H9 (cell line): ENCODE results near the gene ITGAX. TPM values are rescaled to one million over a fixed set of nuclear protein-coding genes. Genes with fewer than 3 reads are reported as not detected.

Experiments
- DNase-seq: peaks from one replicate; pipeline ENCODE4 v3.0.0-alpha.2; 2017
- H2AFZ ChIP-seq: one replicate; pipeline ENCODE4 v1.6.1; 2013; ENCODE audit warnings: mild to moderate bottlenecking, low read length, control low read depth, moderate library complexity
- H2AK5ac ChIP-seq: 2 replicates; pipeline ENCODE4 v1.6.1; 2013; ENCODE audit warnings: low read length, control low read depth, mixed read lengths; ENCODE audit not compliant: insufficient read length
- H2BK120ac ChIP-seq: one replicate; pipeline ENCODE4 v1.6.1; 2013; ENCODE audit warnings: low read depth, mild to moderate bottlenecking, low read length, control low read depth, inconsistent platforms; ENCODE audit not compliant: poor library complexity, severe bottlenecking
- H2BK12ac ChIP-seq: 2 replicates; pipeline ENCODE4 v1.6.1; 2013; ENCODE audit warnings: low read length, control low read depth, mixed read lengths, low read depth; ENCODE audit not compliant: insufficient read length
- H2BK15ac ChIP-seq: 2 replicates; pipeline ENCODE4 v1.6.1; 2013; ENCODE audit warnings: low read depth, low read length, control low read depth
- H2BK20ac ChIP-seq: one replicate; pipeline ENCODE4 v1.6.1; 2013; ENCODE audit warnings: low read depth, mild to moderate bottlenecking, low read length, control low read depth, inconsistent platforms; ENCODE audit not compliant: poor library complexity, severe bottlenecking
- H2BK5ac ChIP-seq: 2 replicates; pipeline ENCODE4 v1.6.1; 2013; ENCODE audit warnings: low read length, control low read depth, mixed read lengths; ENCODE audit not compliant: insufficient read length
- H3K14ac ChIP-seq: 2 replicates; pipeline ENCODE4 v1.6.1; 2013; ENCODE audit warnings: low read length, control low read depth; ENCODE audit not compliant: insufficient read depth
- H3K18ac ChIP-seq: 2 replicates; pipeline ENCODE4 v1.6.1; 2013; ENCODE audit warnings: low read depth, mild to moderate bottlenecking, mixed read lengths, low read length, control low read depth; ENCODE audit not compliant: insufficient read length
- H3K23ac ChIP-seq: 2 replicates; pipeline ENCODE4 v1.6.1; 2013; ENCODE audit warnings: low read length, control low read depth, mixed read lengths, low read depth; ENCODE audit not compliant: insufficient read length
- H3K23me2 ChIP-seq: 2 replicates; pipeline ENCODE4 v1.6.1; 2013; ENCODE audit warnings: low read depth, mild to moderate bottlenecking, mixed read lengths, low read length, control low read depth; ENCODE audit not compliant: insufficient read length, poor library complexity, severe bottlenecking
- H3K27ac ChIP-seq: 2 replicates; pipeline ENCODE4 v1.5.1; 2013; ENCODE audit warnings: low read length, control low read depth, mixed read lengths, low read depth; ENCODE audit not compliant: insufficient read length
- H3K27me3 ChIP-seq: 2 replicates; pipeline ENCODE4 v1.6.1; 2013; ENCODE audit warnings: low read length, control low read depth, inconsistent platforms; ENCODE audit not compliant: insufficient read depth
- H3K4ac ChIP-seq: 2 replicates; pipeline ENCODE4 v1.6.1; 2013; ENCODE audit warnings: low read depth, mild to moderate bottlenecking, control low read depth, inconsistent platforms, low read length, moderate library complexity
- H3K4me1 ChIP-seq: 2 replicates; pipeline ENCODE4 v1.6.1; 2013; ENCODE audit warnings: low read length, control low read depth, inconsistent platforms; ENCODE audit not compliant: insufficient read depth
- H3K4me2 ChIP-seq: 2 replicates; pipeline ENCODE4 v1.6.1; 2013; ENCODE audit warnings: low read length, control low read depth, mixed read lengths; ENCODE audit not compliant: insufficient read length, insufficient read depth
- H3K56ac ChIP-seq: 2 replicates; pipeline ENCODE4 v1.6.1; 2013; ENCODE audit warnings: low read depth, mild to moderate bottlenecking, mixed read lengths, low read length, control low read depth; ENCODE audit not compliant: insufficient read length
- H3K79me1 ChIP-seq: 2 replicates; pipeline ENCODE4 v1.6.1; 2013; ENCODE audit warnings: low read depth, mild to moderate bottlenecking, moderate library complexity, low read length, control low read depth, inconsistent platforms; ENCODE audit not compliant: insufficient read depth, poor library complexity, severe bottlenecking
- H3K79me2 ChIP-seq: 2 replicates; pipeline ENCODE4 v1.6.1; 2013; ENCODE audit warnings: low read length, control low read depth, inconsistent platforms; ENCODE audit not compliant: insufficient read depth
- H3K9ac ChIP-seq: 2 replicates; pipeline ENCODE4 v1.6.1; 2013; ENCODE audit warnings: low read length, control low read depth, mixed read lengths; ENCODE audit not compliant: insufficient read length; ENCODE audit errors: extremely low read depth
- H3K9me3 ChIP-seq: one replicate; pipeline ENCODE4 v1.6.1; 2013; ENCODE audit warnings: low read depth, low read length, inconsistent platforms; ENCODE audit not compliant: control insufficient read depth
- H3T11ph ChIP-seq: one replicate; pipeline ENCODE4 v1.6.1; 2013; ENCODE audit warnings: mild to moderate bottlenecking, low read length, control low read depth, inconsistent platforms
- H4K20me1 ChIP-seq: one replicate; pipeline ENCODE4 v1.6.1; 2013; ENCODE audit not compliant: control insufficient read depth, insufficient read length, insufficient read depth
- H4K5ac ChIP-seq: 2 replicates; pipeline ENCODE4 v1.6.1; 2013; ENCODE audit warnings: low read depth, mild to moderate bottlenecking, mixed read lengths, low read length, control low read depth; ENCODE audit not compliant: insufficient read length
- H4K8ac ChIP-seq: replicated peaks from 2 replicates; pipeline ENCODE4 v1.6.1; 2013; ENCODE audit warnings: low read length, control low read depth, mixed read lengths, low read depth; ENCODE audit not compliant: insufficient read length
- H4K91ac ChIP-seq: 2 replicates; pipeline ENCODE4 v1.6.1; 2013; ENCODE audit warnings: low read depth, mild to moderate bottlenecking, moderate library complexity, mixed read lengths, low read length, control low read depth; ENCODE audit not compliant: insufficient read length
- H3K27ac Mint-ChIP-seq, 3 experiments: 2 replicates in 2 of 3; 3 replicates in 1 of 3; pipeline ENCODE4 v1.8.0; 2020 to 2021; ENCODE audit warnings: mixed read lengths in 3 of 3, mild to moderate bottlenecking in 1 of 3, moderate library complexity in 1 of 3
- H3K27me3 Mint-ChIP-seq: 2 replicates; pipeline ENCODE4 v1.8.0; 2021; ENCODE audit warnings: low read depth, mild to moderate bottlenecking, moderate library complexity, mixed read lengths
- H3K36me3 Mint-ChIP-seq, 3 experiments: 2 replicates in 2 of 3; 3 replicates in 1 of 3; pipeline ENCODE4 v1.8.0; 2020 to 2021; ENCODE audit warnings: low read depth in 3 of 3, mixed read lengths in 3 of 3; ENCODE audit not compliant: insufficient read depth in 1 of 3
- H3K4me1 Mint-ChIP-seq, 2 experiments: 2 replicates each; pipeline ENCODE4 v1.8.0; 2020; ENCODE audit warnings: mixed read lengths in 2 of 2
- H3K4me3 Mint-ChIP-seq, 2 experiments: 2 replicates in 1 of 2; 3 replicates in 1 of 2; pipeline ENCODE4 v1.8.0; 2020 to 2021; ENCODE audit warnings: mild to moderate bottlenecking in 2 of 2, mixed read lengths in 2 of 2, moderate library complexity in 1 of 2
- H3K9me3 Mint-ChIP-seq, 2 experiments: 2 replicates in 1 of 2; 3 replicates in 1 of 2; pipeline ENCODE4 v1.8.0; 2020; ENCODE audit warnings: mild to moderate bottlenecking in 2 of 2, mixed read lengths in 2 of 2, moderate library complexity in 1 of 2
- WGBS: extraction: QIAGEN DNeasy Blood & Tissue Kit; methylation state at CpG from one replicate; pipeline ENCODE4 v1.1.7; 2013; ENCODE audit warnings: missing lambda C conversion rate, low lambda C conversion rate, mixed read lengths; ENCODE audit not compliant: insufficient read length; ENCODE audit errors: extremely low coverage; 5-methylcytosine and 5-hydroxymethylcytosine counted together
- total RNA-seq: library from RNA; stranded (reverse); gene quantifications from 2 replicates; pipeline ENCODE4 v1.2.1, GENCODE V29; 2021
- TF ChIP-seq, protein P1 (sequence below): fragments of 200-600 bp; sonication (generic); conservative IDR thresholded peaks from 3 replicates; pipeline ENCODE4 v1.8.0; 2021; ENCODE audit warnings: antibody characterized with exemption, mild to moderate bottlenecking

ITGAX gene
- total RNA-seq, 1 experiment from 2014 or later, result 0.28 TPM

DNA sequence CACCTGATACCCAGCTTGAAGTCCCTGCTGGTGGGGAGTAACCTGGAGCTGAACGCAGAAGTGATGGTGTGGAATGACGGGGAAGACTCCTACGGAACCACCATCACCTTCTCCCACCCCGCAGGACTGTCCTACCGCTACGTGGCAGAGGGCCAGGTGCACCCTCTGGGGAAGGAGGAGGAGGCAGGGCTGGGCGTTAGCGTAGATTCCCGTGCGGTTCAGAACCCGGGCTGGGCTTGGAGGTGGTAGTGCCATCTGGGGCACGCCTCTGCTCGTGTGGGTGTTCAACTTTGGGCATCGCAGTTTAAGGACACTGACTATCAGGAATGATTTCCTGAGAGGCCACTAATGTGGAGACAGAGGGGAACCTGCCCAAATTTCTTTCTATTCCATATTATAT lies 18.3 kb downstream of the ITGAX start:
- H2AFZ ChIP-seq, result no peak overlapping the region
- no peaks in the 10 kb centered on the region for H3K9me3 ChIP-seq
- H3K18ac ChIP-seq, result no peak overlapping the region
- H3K9me3 Mint-ChIP-seq, result peaks cover 9 to 10% of the 10 kb centered on the region in 2 experiments
- H3K14ac ChIP-seq, result no peak overlapping the region
- H2BK5ac ChIP-seq, result no peak overlapping the region
- H2BK20ac ChIP-seq, result no peak overlapping the region
- 0 out of 4 replicates have a peak, but pooled peaks cover 0 to 3% of the 10 kb centered on the region in 2 experiments for H3K4me1 Mint-ChIP-seq
- no peak overlapping the region for H3K4me2 ChIP-seq
- H3K27ac ChIP-seq, result no peak overlapping the region
- H2BK120ac ChIP-seq, result no peak overlapping the region
- no peak overlapping the region for H3K23ac ChIP-seq
- no peaks in the 10 kb centered on the region for H3K27me3 ChIP-seq
- H3K27ac Mint-ChIP-seq, result no peak overlapping the region
- H2BK12ac ChIP-seq, result no peak overlapping the region
- no peak overlapping the region for H4K91ac ChIP-seq
- TF ChIP-seq, protein P1, sequence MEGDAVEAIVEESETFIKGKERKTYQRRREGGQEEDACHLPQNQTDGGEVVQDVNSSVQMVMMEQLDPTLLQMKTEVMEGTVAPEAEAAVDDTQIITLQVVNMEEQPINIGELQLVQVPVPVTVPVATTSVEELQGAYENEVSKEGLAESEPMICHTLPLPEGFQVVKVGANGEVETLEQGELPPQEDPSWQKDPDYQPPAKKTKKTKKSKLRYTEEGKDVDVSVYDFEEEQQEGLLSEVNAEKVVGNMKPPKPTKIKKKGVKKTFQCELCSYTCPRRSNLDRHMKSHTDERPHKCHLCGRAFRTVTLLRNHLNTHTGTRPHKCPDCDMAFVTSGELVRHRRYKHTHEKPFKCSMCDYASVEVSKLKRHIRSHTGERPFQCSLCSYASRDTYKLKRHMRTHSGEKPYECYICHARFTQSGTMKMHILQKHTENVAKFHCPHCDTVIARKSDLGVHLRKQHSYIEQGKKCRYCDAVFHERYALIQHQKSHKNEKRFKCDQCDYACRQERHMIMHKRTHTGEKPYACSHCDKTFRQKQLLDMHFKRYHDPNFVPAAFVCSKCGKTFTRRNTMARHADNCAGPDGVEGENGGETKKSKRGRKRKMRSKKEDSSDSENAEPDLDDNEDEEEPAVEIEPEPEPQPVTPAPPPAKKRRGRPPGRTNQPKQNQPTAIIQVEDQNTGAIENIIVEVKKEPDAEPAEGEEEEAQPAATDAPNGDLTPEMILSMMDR, result no peak
- no peaks in the 10 kb centered on the region for H3K4me1 ChIP-seq
- no peak overlapping the region for H3K56ac ChIP-seq
- no peaks in the 10 kb centered on the region for H3K23me2 ChIP-seq
- no peaks in the 10 kb centered on the region for H3K79me2 ChIP-seq
- no CpG with 5 or more reads among the region's 14 CpGs for WGBS
- H2AK5ac ChIP-seq, result no peak overlapping the region
- H3K27me3 Mint-ChIP-seq, result peaks cover 21% of the 10 kb centered on the region
- no peak overlapping the region for H4K8ac ChIP-seq
- H2BK15ac ChIP-seq, result no peak overlapping the region
- H3K79me1 ChIP-seq, result no peaks in the 10 kb centered on the region
- no peak overlapping the region for H4K5ac ChIP-seq
- no peaks in the 10 kb centered on the region for H4K20me1 ChIP-seq
- no peak overlapping the region for H3K4me3 Mint-ChIP-seq
- H3K9ac ChIP-seq, result no peak overlapping the region
- H3K4ac ChIP-seq, result no peak overlapping the region
- DNase-seq, result no peak
- H3K36me3 Mint-ChIP-seq, result no peaks in the 10 kb centered on the region
- H3T11ph ChIP-seq, result no peak overlapping the region
